Kasumi-1 (cell line): ENCODE measurements around the gene BANP.

ENCODE experiments used
- DNase-seq, 2 experiments: peaks; one replicate each; lab custom pipeline; 2025; lab: John Stamatoyannopoulos, UW

BANP gene

GRCh38 chr16:87949071-87949744 lies 2.0 kb upstream of the BANP start:
- no peak for DNase-seq

- DNase-seq, result peak in 1 of 2 experiments; percentile 14
Observed at GRCh38 chr16:87951552-87952538, 611 bp downstream of the BANP start.

DNA sequence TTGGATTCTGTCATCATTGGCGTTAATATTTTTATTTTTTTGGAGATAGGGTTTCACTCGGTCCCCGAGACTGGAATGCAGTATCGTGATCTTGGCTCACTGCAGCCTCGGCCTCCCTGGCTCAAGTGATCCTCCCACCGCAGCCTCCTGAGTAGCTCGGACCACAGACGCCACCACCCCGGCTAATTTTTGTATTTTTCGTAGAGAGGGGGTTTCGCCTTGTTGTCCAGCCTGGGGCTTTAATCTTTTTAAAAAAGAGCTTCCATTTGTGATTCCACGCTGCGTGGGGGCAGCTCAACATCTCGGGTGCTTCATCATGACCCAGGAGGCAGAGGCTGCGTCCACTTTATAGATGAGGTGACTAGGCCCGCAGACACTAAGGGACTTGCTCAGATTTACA lies 1.5 kb downstream of the BANP start:
- DNase-seq, result no peak

DNA sequence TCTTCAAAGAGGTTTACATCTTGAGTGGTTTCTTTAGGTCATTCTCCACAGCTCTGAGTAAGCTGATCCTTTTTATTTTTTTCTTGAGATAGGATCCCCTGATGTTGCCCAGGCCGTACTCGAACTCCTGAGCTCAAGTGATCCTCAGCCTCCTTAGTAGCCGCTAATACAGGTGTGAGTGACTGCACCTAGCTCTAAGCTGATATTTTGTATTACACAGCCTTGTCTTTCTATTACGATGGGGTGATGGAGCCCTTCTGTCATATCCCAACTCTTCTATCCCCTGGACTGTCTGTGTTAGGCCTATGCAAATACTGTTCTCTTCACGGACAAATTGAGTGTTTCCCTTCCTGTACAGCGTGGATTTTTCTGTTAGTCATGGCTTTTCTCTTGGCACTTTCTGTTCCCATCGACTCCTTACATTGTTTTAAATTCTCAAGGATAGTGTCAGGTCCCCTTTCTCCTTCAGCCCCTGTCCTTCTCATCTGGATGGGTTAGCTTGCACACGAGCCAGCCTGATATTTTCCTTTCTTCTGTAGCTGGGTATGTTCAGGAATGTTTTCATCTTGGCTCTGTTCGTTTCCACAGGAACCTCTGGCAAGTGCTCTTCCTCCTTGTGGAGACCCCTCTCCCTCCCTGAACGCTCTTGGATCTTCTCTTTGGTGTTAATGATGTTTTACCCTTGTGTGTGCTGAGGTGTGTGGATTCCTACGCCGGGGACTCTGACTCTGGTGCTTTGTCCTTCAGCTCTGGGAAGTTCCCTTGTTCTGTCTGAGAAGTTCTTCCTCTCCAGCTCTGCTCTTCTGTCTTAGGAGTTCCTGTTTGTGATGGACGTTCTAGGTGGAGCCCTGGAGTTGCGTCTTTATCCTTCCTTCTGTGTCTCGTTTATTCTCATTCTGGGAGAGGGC lies 2.3 kb downstream of the BANP start:
- peak; percentile 55 to 78 for DNase-seq

DNA sequence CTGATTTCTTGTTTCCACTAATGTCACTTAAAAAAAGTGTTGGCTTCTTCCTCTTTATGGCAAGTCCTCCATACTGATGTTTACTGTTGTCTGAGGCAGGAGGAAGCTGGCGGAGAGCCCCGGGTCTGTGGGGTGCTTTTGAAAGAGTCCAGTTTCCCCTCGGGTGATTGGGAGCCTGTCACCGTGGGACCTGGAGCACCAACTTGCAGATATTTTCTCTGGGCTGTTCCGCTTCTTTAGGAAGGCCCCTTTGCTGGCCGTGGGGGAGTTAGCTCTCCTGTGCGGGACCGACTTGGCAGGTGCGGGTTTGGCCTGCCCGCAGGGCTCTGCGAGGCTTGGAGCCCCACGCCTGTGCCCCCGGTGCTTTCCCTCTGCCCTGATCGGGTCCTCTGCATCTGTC lies 3.1 kb downstream of the BANP start:
- DNase-seq, result no peak

DNA sequence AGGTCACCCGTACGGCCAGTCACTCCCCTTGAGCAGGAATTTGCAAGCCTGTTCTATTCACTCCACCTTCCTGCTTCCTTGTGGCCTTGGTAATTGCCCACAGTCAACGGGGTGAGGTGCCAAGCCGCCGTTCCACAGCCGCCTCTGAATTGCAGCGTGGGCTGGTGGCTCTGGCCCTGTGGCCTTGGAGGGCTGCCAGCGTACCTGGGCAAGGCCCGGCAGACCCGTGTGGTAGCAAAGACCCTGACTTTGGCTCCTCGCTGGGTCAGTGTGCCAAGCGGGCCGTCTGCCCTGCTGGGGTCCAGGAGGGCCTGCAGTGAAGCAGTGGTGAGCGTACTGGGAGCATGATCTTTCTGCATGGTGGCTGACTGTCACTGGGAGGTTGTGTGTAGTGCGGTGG lies 3.6 kb downstream of the BANP start:
- no peak for DNase-seq

DNA sequence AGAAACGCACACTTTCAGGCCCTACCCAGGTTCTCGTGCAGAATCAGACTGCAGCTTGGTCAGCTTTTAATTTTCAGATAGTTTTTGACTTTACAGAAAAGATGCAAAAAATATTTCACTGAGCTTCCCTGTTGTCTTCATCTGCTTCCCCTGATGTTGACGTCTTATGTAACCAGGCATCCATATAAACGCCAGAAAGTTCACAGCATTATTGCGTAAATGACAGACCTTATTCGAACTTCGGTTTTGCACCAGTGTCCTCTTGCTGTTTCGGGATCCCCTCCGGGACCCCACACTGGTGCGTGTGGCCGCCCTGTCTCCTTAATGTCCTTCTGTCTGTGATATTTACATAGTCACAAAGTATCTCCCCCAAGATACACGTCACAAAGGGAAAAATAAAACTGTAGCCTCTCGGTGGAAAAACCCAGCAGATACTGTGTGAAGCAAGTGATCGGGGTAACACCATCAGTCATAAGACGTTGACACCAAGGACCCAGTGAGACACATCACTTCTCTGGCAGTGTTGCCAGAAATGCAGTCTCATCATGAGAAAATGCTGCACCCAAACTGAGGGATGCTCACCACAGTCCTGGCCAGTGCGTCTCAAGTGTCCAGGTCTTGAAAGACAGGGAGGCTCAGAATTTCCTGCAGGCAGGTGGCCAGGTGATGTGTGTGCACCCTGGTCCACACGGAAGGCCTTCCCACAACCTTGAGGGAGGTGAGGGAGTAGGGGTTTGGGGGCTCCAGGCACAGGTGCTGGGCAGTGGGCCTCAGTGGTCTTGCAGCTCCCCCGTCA lies 4.3 kb downstream of the BANP start:
- no peak for DNase-seq

DNA sequence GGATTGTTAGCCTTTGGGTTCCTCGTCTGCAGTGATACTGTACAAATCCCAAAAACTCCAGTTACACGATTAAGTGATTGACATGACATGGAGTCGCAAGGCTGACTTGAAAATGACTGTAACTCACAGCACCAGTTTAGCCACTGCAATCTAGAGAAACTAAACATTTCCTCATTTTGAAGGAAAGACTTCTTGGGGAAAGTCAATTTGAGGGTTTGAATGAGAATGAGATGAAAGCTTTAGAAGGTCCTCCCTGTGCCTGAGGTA lies 4.8 kb downstream of the BANP start:
- DNase-seq, result no peak

- DNase-seq, result peak; percentile 78 to 80
Observed at GRCh38 chr16:87956365-87957231, 5.4 kb downstream of the BANP start.

- no peak for DNase-seq
Observed at GRCh38 chr16:87957296-87958094, 6.3 kb downstream of the BANP start.

GRCh38 chr16:87958632-87959031 lies 7.4 kb downstream of the BANP start:
- DNase-seq, result no peak

- no peak for DNase-seq
Observed at GRCh38 chr16:87959391-87959990, 8.3 kb downstream of the BANP start.

DNA sequence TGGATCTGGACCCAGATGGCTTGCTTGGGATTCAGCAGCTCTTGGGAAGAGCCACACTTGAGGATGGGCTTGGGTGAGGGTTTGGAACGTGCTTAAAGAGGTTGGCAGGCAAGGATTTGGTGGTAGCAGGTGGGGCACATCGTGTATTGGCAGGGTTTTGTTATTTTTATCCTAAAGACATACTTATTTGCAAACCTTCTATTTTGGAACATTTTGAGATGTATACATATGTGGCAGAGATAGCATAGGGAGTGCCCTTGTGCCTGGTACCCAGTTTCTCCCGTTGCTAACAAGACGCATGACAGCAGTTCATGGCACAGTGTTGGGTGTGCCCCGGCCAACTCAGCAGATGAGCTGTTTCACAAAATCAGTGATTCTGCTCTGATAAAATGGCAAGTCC lies 9.1 kb downstream of the BANP start:
- no peak for DNase-seq

DNA sequence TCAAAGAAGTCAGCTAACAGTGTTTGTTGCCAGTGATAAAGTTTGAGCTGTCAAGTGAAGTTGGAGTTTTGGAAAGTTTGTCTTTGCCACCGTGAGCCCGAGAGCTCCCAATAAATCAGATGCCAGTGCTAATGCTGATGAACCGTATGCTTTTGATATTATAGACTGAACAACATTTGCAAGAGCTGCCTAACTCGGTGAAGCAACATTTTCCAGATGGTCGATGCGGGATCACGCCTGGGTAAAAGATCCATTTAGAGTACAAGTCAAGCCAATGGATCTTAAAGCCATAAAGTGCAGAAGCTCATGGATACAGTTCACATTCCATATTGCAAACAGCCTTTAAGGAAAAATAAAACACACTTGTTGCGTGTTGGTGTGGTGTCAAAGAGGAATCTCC lies 9.6 kb downstream of the BANP start:
- DNase-seq, result no peak

DNA sequence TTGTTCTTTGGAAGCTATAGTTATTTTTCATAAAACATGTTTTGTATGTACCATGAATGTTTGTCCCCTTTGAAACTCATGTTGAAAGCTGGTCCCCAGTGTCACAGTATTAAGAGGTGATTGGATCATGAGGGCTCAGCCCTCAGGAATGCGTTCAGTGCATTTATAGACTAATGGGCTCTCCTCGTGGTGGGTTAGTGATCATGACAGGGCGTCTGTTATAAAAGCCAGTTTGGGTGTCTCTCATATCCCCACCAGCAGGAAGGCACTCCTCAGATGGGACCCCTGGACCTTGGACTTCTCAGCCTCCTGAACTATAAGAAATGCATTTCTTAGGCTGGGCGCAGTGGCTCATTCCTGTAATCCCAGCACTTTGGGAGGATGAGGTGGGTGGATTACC lies 10.4 kb downstream of the BANP start:
- DNase-seq, result no peak

- no peak for DNase-seq
Observed at GRCh38 chr16:87963400-87963799, 12.2 kb downstream of the BANP start.

GRCh38 chr16:87964049-87964659 lies 12.9 kb downstream of the BANP start:
- no peak for DNase-seq

DNA sequence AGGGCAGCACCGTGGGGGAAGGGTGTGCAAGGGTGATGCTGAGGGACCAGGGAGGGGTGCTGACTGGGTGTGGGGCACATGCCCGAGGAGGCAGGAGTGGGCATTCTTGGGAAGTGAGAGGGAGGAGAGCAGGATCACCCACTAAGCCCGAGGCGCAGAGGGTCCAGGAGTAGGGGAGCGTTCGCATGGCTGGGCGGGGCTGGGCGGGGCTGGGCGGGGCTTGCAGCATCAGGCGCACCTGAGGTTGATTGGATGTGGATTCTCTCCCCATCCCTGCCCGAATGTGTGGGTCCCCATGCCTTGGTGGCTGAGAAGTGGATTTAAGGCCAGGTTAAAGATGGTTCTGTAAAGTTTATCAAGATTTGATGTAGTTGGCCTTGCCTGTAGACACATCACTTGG lies 14.2 kb downstream of the BANP start:
- no peak for DNase-seq

- no peak for DNase-seq
Observed at GRCh38 chr16:87966064-87966645, 14.9 kb downstream of the BANP start.
